AG09319 (cell line): ENCODE measurements around the gene PRRT1B.

Source experiments
- DNase-seq: peaks from one replicate; pipeline ENCODE4 v3.0.0-alpha.2; 2010; ENCODE audit warnings: low read depth; ENCODE audit errors: extremely low read depth
- TF ChIP-seq, protein P1 (sequence below): IDR thresholded peaks from 2 replicates; pipeline ENCODE4 v1.5.1; 2011; ENCODE audit warnings: low read depth, mild to moderate bottlenecking, inconsistent platforms, low read length, moderate library complexity

Gene PRRT1B

GRCh38 chr9:131554843-131555351 lies 9.6 kb downstream of the PRRT1B start:
- TF ChIP-seq, protein P1, sequence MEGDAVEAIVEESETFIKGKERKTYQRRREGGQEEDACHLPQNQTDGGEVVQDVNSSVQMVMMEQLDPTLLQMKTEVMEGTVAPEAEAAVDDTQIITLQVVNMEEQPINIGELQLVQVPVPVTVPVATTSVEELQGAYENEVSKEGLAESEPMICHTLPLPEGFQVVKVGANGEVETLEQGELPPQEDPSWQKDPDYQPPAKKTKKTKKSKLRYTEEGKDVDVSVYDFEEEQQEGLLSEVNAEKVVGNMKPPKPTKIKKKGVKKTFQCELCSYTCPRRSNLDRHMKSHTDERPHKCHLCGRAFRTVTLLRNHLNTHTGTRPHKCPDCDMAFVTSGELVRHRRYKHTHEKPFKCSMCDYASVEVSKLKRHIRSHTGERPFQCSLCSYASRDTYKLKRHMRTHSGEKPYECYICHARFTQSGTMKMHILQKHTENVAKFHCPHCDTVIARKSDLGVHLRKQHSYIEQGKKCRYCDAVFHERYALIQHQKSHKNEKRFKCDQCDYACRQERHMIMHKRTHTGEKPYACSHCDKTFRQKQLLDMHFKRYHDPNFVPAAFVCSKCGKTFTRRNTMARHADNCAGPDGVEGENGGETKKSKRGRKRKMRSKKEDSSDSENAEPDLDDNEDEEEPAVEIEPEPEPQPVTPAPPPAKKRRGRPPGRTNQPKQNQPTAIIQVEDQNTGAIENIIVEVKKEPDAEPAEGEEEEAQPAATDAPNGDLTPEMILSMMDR = no peak
- DNase-seq = no peak

DNA sequence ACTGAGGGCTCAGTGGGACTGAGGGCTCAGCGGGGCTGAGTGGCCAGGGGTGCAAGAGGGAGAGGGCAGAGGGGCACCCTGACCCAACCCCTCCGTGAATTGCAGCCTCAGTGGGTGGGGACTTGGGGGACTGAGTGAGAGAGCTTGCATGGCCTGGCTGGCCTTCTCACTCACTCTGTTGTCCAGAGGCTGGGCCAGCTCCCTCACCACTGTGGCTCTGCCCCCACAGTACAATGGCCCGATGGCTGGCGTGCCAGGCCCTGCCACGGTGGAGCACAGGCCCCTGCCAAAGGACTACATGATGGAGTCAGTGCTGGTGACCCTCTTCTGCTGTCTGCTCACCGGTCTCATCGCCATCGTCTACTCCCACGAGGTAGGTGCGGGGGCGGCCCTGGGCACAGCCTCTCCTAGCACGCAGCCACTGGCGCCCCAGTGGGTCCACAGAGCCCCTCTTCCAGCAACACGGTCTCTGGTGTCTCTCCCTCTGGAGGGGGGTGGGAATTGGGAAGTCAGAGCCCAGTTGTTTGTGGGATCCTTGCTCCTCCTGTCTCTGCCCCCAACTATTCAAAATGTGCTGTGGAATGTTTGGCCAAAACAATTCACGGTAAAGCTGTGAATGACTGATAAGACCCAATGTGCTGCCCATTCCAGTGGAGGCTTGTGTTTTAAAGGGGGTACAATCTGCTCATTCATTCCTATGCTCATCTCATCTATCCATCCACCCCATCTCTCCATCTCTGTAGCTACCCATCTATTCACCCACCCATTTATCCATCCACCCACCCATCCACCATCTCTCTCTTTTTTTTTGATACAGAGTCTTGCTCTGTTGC lies 10.7 kb downstream of the PRRT1B start:
- no peak for DNase-seq
- TF ChIP-seq, protein P1 = no peak

DNA sequence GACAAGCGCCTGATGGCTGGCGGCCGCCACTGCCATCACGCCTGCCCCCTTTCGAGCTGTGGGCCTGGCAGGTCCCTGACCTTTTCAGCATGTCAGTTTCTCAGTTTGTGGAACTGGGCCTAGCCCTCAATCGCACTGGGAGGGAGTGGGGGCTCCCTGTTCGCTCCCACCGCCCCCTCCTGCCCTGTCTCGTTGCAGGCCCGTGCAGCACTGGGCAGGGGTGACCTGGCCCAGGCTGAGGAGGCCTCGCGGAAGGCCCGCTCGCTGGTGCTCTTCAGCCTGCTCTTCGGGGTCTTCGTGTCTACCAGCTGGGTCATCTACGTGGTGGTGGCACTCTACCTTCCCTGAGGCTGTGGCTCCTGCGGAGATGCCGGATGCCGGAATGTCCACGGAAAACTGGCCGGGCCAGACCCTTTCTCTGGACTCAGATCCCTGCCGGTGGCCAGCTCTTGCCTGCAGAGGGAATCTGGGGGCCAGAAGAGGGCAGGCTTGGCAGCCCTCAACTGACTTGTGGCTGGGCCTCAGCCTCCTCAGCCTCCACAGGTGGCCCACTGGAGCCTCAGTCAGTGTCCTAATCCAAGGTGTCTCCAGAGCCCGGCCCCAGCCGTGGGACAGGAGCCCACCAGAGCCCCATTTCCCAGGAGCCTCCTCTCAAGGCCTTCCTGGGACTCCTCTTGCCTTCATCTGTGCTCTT lies 12.7 kb downstream of the PRRT1B start:
- no peak for DNase-seq
- TF ChIP-seq, protein P1 = no peak

DNA sequence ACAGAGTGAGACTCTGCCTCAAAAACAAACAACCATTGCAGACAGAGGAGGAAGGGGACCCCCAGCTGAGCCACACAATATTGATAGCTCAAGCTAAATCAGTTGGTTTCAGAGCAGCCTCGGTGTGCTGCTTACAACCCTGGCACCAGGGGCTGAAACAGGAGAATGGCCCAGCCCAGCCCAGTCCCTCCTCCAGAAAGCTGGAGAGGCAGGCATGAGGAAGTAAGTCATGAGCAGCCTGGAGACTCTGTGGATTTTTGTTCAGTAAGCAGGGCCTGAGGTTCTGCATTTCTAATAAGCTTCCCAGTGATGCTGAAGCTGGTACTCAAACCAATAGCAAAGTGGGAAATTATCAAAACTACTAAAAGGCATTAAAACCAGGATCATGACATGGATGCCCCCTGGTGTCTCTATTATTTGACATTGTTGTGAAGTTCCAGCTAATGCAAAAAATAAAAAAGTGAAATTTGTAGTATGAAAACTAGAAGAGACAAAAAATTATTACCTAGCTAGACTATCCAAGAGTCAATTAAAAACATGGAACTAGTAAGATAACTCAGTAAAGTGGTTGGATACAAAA lies 14.2 kb downstream of the PRRT1B start:
- TF ChIP-seq, protein P1 = no peak
- DNase-seq = no peak

DNA sequence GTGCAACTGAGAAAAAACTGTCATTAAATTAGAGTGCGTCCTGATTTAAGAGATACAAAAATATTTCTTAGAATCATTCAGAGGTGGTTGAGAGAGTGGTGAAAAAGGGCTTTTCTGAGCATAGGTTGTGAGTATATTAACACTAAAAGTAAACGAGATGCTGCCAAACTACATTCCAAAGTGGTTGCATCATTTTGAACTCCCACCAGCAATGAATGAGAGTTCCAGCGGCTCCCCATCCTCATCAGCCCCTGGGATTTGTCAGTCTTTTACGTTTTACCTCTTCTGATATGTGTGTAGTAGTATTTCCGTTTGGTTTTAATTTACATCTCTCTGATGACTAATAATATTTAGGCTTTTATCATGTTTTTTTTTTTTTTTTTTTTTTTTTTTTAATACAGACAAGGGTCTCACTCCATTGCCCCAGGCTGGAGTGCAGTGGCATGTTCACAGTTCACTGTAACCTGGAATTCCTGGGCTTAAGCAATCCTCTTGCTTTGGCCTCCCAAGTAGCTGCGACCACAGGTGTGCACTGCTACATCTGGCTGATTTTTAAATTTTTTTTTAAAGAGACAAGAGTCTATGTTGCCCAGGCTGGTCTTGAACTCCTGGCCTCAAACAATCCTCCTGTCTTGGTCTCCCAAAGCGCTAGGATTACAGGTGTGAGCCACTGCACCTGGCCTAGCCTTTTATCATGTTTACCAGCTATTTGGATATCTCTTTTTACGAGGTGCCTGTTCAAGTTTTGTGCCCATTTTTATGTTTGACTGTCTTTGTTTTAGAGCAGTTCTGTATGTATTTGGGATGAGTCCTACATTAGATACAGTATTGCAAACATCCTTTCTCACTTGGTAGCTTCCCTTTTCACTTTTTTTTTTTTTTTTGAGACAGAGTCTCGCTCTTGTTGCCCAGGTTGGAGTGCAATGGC lies 17.0 kb downstream of the PRRT1B start:
- no peak for DNase-seq
- TF ChIP-seq, protein P1 = no peak

DNA sequence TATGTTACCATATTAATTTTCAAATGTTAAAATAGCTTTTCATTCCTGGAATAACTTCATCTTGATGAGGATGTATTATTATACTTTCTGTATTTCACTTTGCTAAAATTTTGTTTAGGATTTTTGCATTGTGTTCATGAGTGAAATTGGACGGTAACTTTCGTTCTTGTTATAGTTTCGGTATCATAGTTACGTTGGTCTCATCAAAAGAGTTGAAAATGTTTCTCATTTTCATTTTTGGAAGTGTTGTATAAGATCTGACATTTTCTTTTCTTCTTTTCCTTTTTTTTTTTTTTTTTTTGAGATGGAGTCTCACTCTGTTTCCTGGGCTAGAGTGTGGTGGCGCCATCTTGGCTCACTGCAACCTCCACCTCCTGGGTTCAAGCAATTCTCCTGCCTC lies 20.0 kb downstream of the PRRT1B start:
- no peak for DNase-seq
- TF ChIP-seq, protein P1 = no peak
